ENCODE results near the gene COA8. TPM values are rescaled to one million over a fixed set of nuclear protein-coding genes. Genes with fewer than 3 reads are reported as not detected.
A peak's percentile ranks its signal among the peaks of the same experiment; 100 is the strongest.

COA8 gene
- total and polyA plus RNA-seq, 2 of the 13 experiments (the other 11 are each of a cell fraction or from before 2014, with no cell fraction given): 10.9 to 25.1 TPM

GRCh38 chr14:103517721-103518421 is 44.9 kb upstream of the COA8 start (continued):
- peak; percentile 9; the same call in 1 of the 2 replicates for TF ChIP-seq CTCF (CRISPR knock-in tag; IDR thresholded peaks at IDR 0.05)
- peak; percentile 17; the same call in 1 of the 2 replicates for TF ChIP-seq ZBTB7A (CRISPR knock-in tag; IDR thresholded peaks at IDR 0.05)
- no peak for TF ChIP-seq ZMYM4 (CRISPR knock-in tag; IDR thresholded peaks at IDR 0.05)
- TF ChIP-seq SOX6 (IDR thresholded peaks at IDR 0.05): no peak
- TF ChIP-seq SOX6 (CRISPR knock-in tag; IDR thresholded peaks at IDR 0.05): peak; percentile 14; the same call in 1 of the 2 replicates
- TF ChIP-seq IRX3 (CRISPR knock-in tag; IDR thresholded peaks at IDR 0.05; ENCODE audit: borderline replicate concordance, low read depth): peak; percentile 3; the same call in 1 of the 2 replicates
- no peak for TF ChIP-seq ZNF263 (CRISPR knock-in tag; IDR thresholded peaks at IDR 0.05)
- TF ChIP-seq AKAP8 (CRISPR knock-in tag; IDR thresholded peaks at IDR 0.05): peak; percentile 23; the same call in 1 of the 2 replicates
- 0 out of 2 replicates have a peak, but pooled peaks have one; percentile 44 for TF ChIP-seq EEA1 (CRISPR knock-in tag; IDR thresholded peaks at IDR 0.05; ENCODE audit: borderline replicate concordance)
- 0 out of 2 replicates have a peak, but pooled peaks have one; percentile 27 for TF ChIP-seq HIVEP1 (CRISPR knock-in tag; IDR thresholded peaks at IDR 0.05)
- no peak for TF ChIP-seq DDIT3 (CRISPR knock-in tag; IDR thresholded peaks at IDR 0.05)
- 0 out of 2 replicates have a peak, but pooled peaks have one; percentile 12 for TF ChIP-seq ZNF776 (CRISPR knock-in tag; IDR thresholded peaks at IDR 0.05)
- peak; percentile 9; the same call in 1 of the 2 replicates for TF ChIP-seq THAP9 (CRISPR knock-in tag; IDR thresholded peaks at IDR 0.05; ENCODE audit: borderline replicate concordance)
- no peak for TF ChIP-seq U2AF2 (IDR thresholded peaks at IDR 0.05; ENCODE audit: low read depth, low read length)
- no peak for TF ChIP-seq PPARG (CRISPR knock-in tag; conservative IDR thresholded peaks at IDR 0.05)
- no peak for TF ChIP-seq POLR2AphosphoS2 (IDR thresholded peaks at IDR 0.05; ENCODE audit: low read depth, low read length)
- no peak for TF ChIP-seq ZNF563 (CRISPR knock-in tag; IDR thresholded peaks at IDR 0.05)
- no peak for TF ChIP-seq ISL2 (CRISPR knock-in tag; IDR thresholded peaks at IDR 0.05)
- TF ChIP-seq ZNF615 (CRISPR knock-in tag; IDR thresholded peaks at IDR 0.05; ENCODE audit: borderline replicate concordance): no peak
- TF ChIP-seq BCL3 (CRISPR knock-in tag; IDR thresholded peaks at IDR 0.05): 0 out of 2 replicates have a peak, but pooled peaks have one; percentile 17
- no peak; the same call in 1 of the 2 replicates for TF ChIP-seq KDM2A (CRISPR knock-in tag; IDR thresholded peaks at IDR 0.05; ENCODE audit: borderline replicate concordance, low read depth)
- no peak for TF ChIP-seq SIN3B (IDR thresholded peaks at IDR 0.05; ENCODE audit: low read length)
- no peak for TF ChIP-seq ONECUT2 (CRISPR knock-in tag; IDR thresholded peaks at IDR 0.05)

Measured in HepG2 (cell line).